ENCODE results near the gene STPG4. TPM values are rescaled to one million over a fixed set of nuclear protein-coding genes. Genes with fewer than 3 reads are reported as not detected.

The STPG4 gene
- total RNA-seq, 3 donors from 2014 or later (not counting 1 experiment from before 2014, with no cell fraction given) = 0.21 to 0.65 TPM; not detected in 1

GRCh38 chr2:47058003-47058931 is 96.8 kb downstream of the STPG4 start:
- no peak for TF ChIP-seq CTCF (IDR thresholded peaks at IDR 0.05)
- H3K4me1 ChIP-seq (ENCODE audit: control insufficient read depth, insufficient read depth, low read length) = peaks cover 37% of the 10 kb centered on the region
- Mint-ChIP-seq H3K27ac (peak overlapping the region; percentile 48 to 81), H3K36me3 (peaks cover 6% of the 10 kb centered on the region), H3K4me1 (peaks cover 10 to 24% of the 10 kb centered on the region in 2 donors), H3K9me3 (no peaks in the 10 kb centered on the region), H3K4me3 (no peak overlapping the region), H3K27me3 (ENCODE audit: low read depth in 2 of 2) (no peaks in the 10 kb centered on the region)
- intact Hi-C loops (cut with micrococcal nuclease) = no loop called here
- ATAC-seq = peak in 1 of 3 donors; percentile 24
- H3K27ac ChIP-seq (ENCODE audit: low read length) = peak overlapping the region; percentile 59
- 77% methylated on average over 11 of the region's 11 CpGs for WGBS (ENCODE audit: insufficient coverage)
- DNase-seq = no peak
- no peaks in the 10 kb centered on the region for H3K27me3 ChIP-seq (ENCODE audit: control insufficient read depth, insufficient read depth, low read length)
- H3K4me3 ChIP-seq (ENCODE audit: low read length) = no peak overlapping the region
- H3K36me3 ChIP-seq (ENCODE audit: control insufficient read depth, insufficient read depth, low read length) = peaks cover 27% of the 10 kb centered on the region
- no peaks in the 10 kb centered on the region for H3K9me3 ChIP-seq (ENCODE audit: control insufficient read depth, insufficient read depth, low read length)

- Mint-ChIP-seq H3K27ac (peak overlapping the region; percentile 48 to 81), H3K4me1 (peaks cover 10 to 24% of the 10 kb centered on the region in 2 donors), H3K36me3 (peaks cover 2% of the 10 kb centered on the region), H3K27me3 (ENCODE audit: low read depth in 2 of 2) (no peaks in the 10 kb centered on the region), H3K4me3 (no peak overlapping the region), H3K9me3 (no peaks in the 10 kb centered on the region)
- ATAC-seq = no peak
- H3K27ac ChIP-seq (ENCODE audit: low read length) = peak overlapping the region; percentile 59
- peaks cover 26% of the 10 kb centered on the region for H3K36me3 ChIP-seq (ENCODE audit: control insufficient read depth, insufficient read depth, low read length)
- DNase-seq = peak in 1 of 2 donors; percentile 16
- TF ChIP-seq CTCF (IDR thresholded peaks at IDR 0.05) = no peak
- no peaks in the 10 kb centered on the region for H3K27me3 ChIP-seq (ENCODE audit: control insufficient read depth, insufficient read depth, low read length)
- intact Hi-C loops (cut with micrococcal nuclease) = no loop called here
- 7% methylated on average over 2 of the region's 2 CpGs for WGBS (ENCODE audit: insufficient coverage)
- H3K4me3 ChIP-seq (ENCODE audit: low read length) = no peak overlapping the region
- peaks cover 37% of the 10 kb centered on the region for H3K4me1 ChIP-seq (ENCODE audit: control insufficient read depth, insufficient read depth, low read length)
- H3K9me3 ChIP-seq (ENCODE audit: control insufficient read depth, insufficient read depth, low read length) = no peaks in the 10 kb centered on the region
Measured at GRCh38 chr2:47057687-47058002, 97.5 kb downstream of the STPG4 start.

GRCh38 chr2:47056868-47057686 is 98.0 kb downstream of the STPG4 start:
- no peaks in the 10 kb centered on the region for H3K9me3 ChIP-seq (ENCODE audit: control insufficient read depth, insufficient read depth, low read length)
- DNase-seq (no peak), ATAC-seq (peak in 2 of 3 donors; percentile 37 to 50)
- Mint-ChIP-seq H3K4me1 (peaks cover 10 to 24% of the 10 kb centered on the region in 2 donors), H3K9me3 (no peaks in the 10 kb centered on the region), H3K27me3 (ENCODE audit: low read depth in 2 of 2) (no peaks in the 10 kb centered on the region), H3K27ac (peak overlapping the region; percentile 48 to 81), H3K36me3 (peaks cover 7% of the 10 kb centered on the region), H3K4me3 (no peak overlapping the region)
- TF ChIP-seq CTCF (IDR thresholded peaks at IDR 0.05) = no peak
- intact Hi-C loops (cut with micrococcal nuclease) = no loop called here
- 76% methylated on average over 15 of the region's 15 CpGs for WGBS (ENCODE audit: insufficient coverage)
- peaks cover 37% of the 10 kb centered on the region for H3K4me1 ChIP-seq (ENCODE audit: control insufficient read depth, insufficient read depth, low read length)
- H3K27ac ChIP-seq (ENCODE audit: low read length) = peak overlapping the region; percentile 54
- H3K27me3 ChIP-seq (ENCODE audit: control insufficient read depth, insufficient read depth, low read length) = no peaks in the 10 kb centered on the region
- peaks cover 20% of the 10 kb centered on the region for H3K36me3 ChIP-seq (ENCODE audit: control insufficient read depth, insufficient read depth, low read length)
- H3K4me3 ChIP-seq (ENCODE audit: low read length) = no peak overlapping the region
